ENCODE data around the gene CELF1. TPM values are rescaled to one million over a fixed set of nuclear protein-coding genes. Genes with fewer than 3 reads are reported as not detected.

Gene CELF1
- total and polyA plus RNA-seq, 7 experiments from 2014 or later: 41.1 to 148 (median 117) TPM

GRCh38 chr11:47498584-47499152 lies 54.3 kb downstream of the CELF1 start:
- CTCF ChIA-PET: interaction anchor here (0.6 kb wide), 1 partner anchor 613 kb away, joined by 3 read pairs; no protein-coding TSS in a partner anchor
- Histone ChIP-seq H3K36me3 (ENCODE audit: control insufficient read depth in 2 of 3, insufficient read depth in 3 of 3, low read length in 3 of 3) (peaks cover 0 to 31% (median 8%) of the 10 kb centered on the region in 3 experiments), H3K9me3 (ENCODE audit: control insufficient read depth in 2 of 3, low read length in 3 of 3) (no peaks in the 10 kb centered on the region), H3K27ac (ENCODE audit: low read depth, low read length) (no peak overlapping the region), H3K27me3 (ENCODE audit: control insufficient read depth in 2 of 2, insufficient read depth in 2 of 2, low read length in 2 of 2) (no peaks in the 10 kb centered on the region), H3K4me1 (ENCODE audit: control insufficient read depth in 2 of 2, insufficient read depth in 2 of 2, low read length in 2 of 2) (peaks cover 0 to 9% of the 10 kb centered on the region in 2 donors), H3K4me3 (ENCODE audit: low read length) (no peak overlapping the region)
- Mint-ChIP-seq H3K27ac (peak overlapping the region in 3 of 9 donors; percentile 25 to 56 (median 43)), H3K27me3 (no peaks in the 10 kb centered on the region), H3K4me3 (no peak overlapping the region), H3K4me1 (peaks cover 26 to 53% (median 40%) of the 10 kb centered on the region in 7 donors), H3K36me3 (peaks cover 0 to 28% (median 4%) of the 10 kb centered on the region in 5 donors), H3K9me3 (no peaks in the 10 kb centered on the region)
- no peak for ATAC-seq
- DNase-seq: no peak
- POLR2A ChIA-PET: interaction anchor here (1.7 kb wide), 1 partner anchor 80 kb away, joined by 4 read pairs; the partner anchor contains the start of genes KBTBD4 and NDUFS3
- intact Hi-C loops (cut with micrococcal nuclease): no loop called here

GRCh38 chr11:47498149-47498548 lies 54.8 kb downstream of the CELF1 start:
- H3K4me1 ChIP-seq (ENCODE audit: control insufficient read depth in 2 of 2, insufficient read depth in 2 of 2, low read length in 2 of 2): peaks cover 0 to 9% of the 10 kb centered on the region in 2 donors
- ATAC-seq: no peak
- Mint-ChIP-seq H3K36me3 (peaks cover 0 to 30% (median 5%) of the 10 kb centered on the region in 5 donors), H3K4me1 (peaks cover 24 to 48% (median 38%) of the 10 kb centered on the region in 7 donors), H3K9me3 (no peaks in the 10 kb centered on the region), H3K27me3 (no peaks in the 10 kb centered on the region), H3K27ac (peak overlapping the region in 4 of 9 donors; percentile 15 to 79 (median 60)), H3K4me3 (no peak overlapping the region)
- no peak overlapping the region for H3K27ac ChIP-seq (ENCODE audit: low read depth, low read length)
- H3K27me3 ChIP-seq (ENCODE audit: control insufficient read depth in 2 of 2, insufficient read depth in 2 of 2, low read length in 2 of 2): no peaks in the 10 kb centered on the region
- H3K4me3 ChIP-seq (ENCODE audit: low read length): no peak overlapping the region
- intact Hi-C loops (cut with micrococcal nuclease): no loop called here
- DNase-seq: no peak
- H3K36me3 ChIP-seq (ENCODE audit: control insufficient read depth in 2 of 3, insufficient read depth in 3 of 3, low read length in 3 of 3): peaks cover 0 to 31% (median 8%) of the 10 kb centered on the region in 3 experiments
- H3K9me3 ChIP-seq (ENCODE audit: control insufficient read depth in 2 of 3, low read length in 3 of 3): no peaks in the 10 kb centered on the region
- CTCF ChIA-PET: interaction anchor here (0.6 kb wide), 1 partner anchor 613 kb away, joined by 3 read pairs; no protein-coding TSS in a partner anchor
- POLR2A ChIA-PET: interaction anchor here (1.7 kb wide), 1 partner anchor 81 kb away, joined by 4 read pairs; the partner anchor contains the start of genes KBTBD4 and NDUFS3

- Histone ChIP-seq H3K27me3 (ENCODE audit: control insufficient read depth in 2 of 2, insufficient read depth in 2 of 2, low read length in 2 of 2) (no peaks in the 10 kb centered on the region), H3K27ac (ENCODE audit: low read depth, low read length) (no peak overlapping the region), H3K36me3 (ENCODE audit: control insufficient read depth in 2 of 3, insufficient read depth in 3 of 3, low read length in 3 of 3) (peaks cover 0 to 31% (median 8%) of the 10 kb centered on the region in 3 experiments), H3K9me3 (ENCODE audit: control insufficient read depth in 2 of 3, low read length in 3 of 3) (no peaks in the 10 kb centered on the region), H3K4me3 (ENCODE audit: low read length) (no peak overlapping the region), H3K4me1 (ENCODE audit: control insufficient read depth in 2 of 2, insufficient read depth in 2 of 2, low read length in 2 of 2) (peaks cover 0 to 9% of the 10 kb centered on the region in 2 donors)
- no peaks in the 10 kb centered on the region for H3K27me3 Mint-ChIP-seq
- DNase-seq (no peak), ATAC-seq (no peak)
- POLR2A ChIA-PET: no interaction called here
- no peak overlapping the region for H3K27ac Mint-ChIP-seq
- intact Hi-C loops (cut with micrococcal nuclease): no loop called here
- H3K36me3 Mint-ChIP-seq: peaks cover 3 to 22% (median 10%) of the 10 kb centered on the region in 5 donors
- no peak overlapping the region for H3K4me3 Mint-ChIP-seq
- no peaks in the 10 kb centered on the region for H3K9me3 Mint-ChIP-seq
- CTCF ChIA-PET: no interaction called here
- H3K4me1 Mint-ChIP-seq: peaks cover 20 to 45% (median 33%) of the 10 kb centered on the region in 7 donors
Measured at GRCh38 chr11:47496808-47497207, 56.1 kb downstream of the CELF1 start.

- no peaks in the 10 kb centered on the region for H3K9me3 Mint-ChIP-seq
- Histone ChIP-seq H3K4me1 (ENCODE audit: control insufficient read depth in 2 of 2, insufficient read depth in 2 of 2, low read length in 2 of 2) (peaks cover 0 to 9% of the 10 kb centered on the region in 2 donors), H3K27ac (ENCODE audit: low read depth, low read length) (no peak overlapping the region), H3K27me3 (ENCODE audit: control insufficient read depth in 2 of 2, insufficient read depth in 2 of 2, low read length in 2 of 2) (no peaks in the 10 kb centered on the region), H3K4me3 (ENCODE audit: low read length) (no peak overlapping the region), H3K9me3 (ENCODE audit: control insufficient read depth in 2 of 3, low read length in 3 of 3) (no peaks in the 10 kb centered on the region), H3K36me3 (ENCODE audit: control insufficient read depth in 2 of 3, insufficient read depth in 3 of 3, low read length in 3 of 3) (peaks cover 0 to 31% (median 8%) of the 10 kb centered on the region in 3 experiments)
- H3K27ac Mint-ChIP-seq: no peak overlapping the region
- POLR2A ChIA-PET: no interaction called here
- CTCF ChIA-PET: no interaction called here
- H3K4me1 Mint-ChIP-seq: peaks cover 20 to 45% (median 31%) of the 10 kb centered on the region in 7 donors
- peaks cover 3 to 19% (median 10%) of the 10 kb centered on the region in 5 donors for H3K36me3 Mint-ChIP-seq
- H3K4me3 Mint-ChIP-seq: no peak overlapping the region
- ATAC-seq (no peak), DNase-seq (no peak)
- intact Hi-C loops (cut with micrococcal nuclease): no loop called here
- no peaks in the 10 kb centered on the region for H3K27me3 Mint-ChIP-seq
Measured at GRCh38 chr11:47495856-47496217, 57.1 kb downstream of the CELF1 start.

- Histone ChIP-seq H3K36me3 (ENCODE audit: control insufficient read depth in 2 of 3, insufficient read depth in 3 of 3, low read length in 3 of 3) (peaks cover 0 to 31% (median 8%) of the 10 kb centered on the region in 3 experiments), H3K9me3 (ENCODE audit: control insufficient read depth in 2 of 3, low read length in 3 of 3) (no peaks in the 10 kb centered on the region), H3K27ac (ENCODE audit: low read depth, low read length) (no peak overlapping the region), H3K27me3 (ENCODE audit: control insufficient read depth in 2 of 2, insufficient read depth in 2 of 2, low read length in 2 of 2) (no peaks in the 10 kb centered on the region), H3K4me1 (ENCODE audit: control insufficient read depth in 2 of 2, insufficient read depth in 2 of 2, low read length in 2 of 2) (peaks cover 0 to 9% of the 10 kb centered on the region in 2 donors), H3K4me3 (ENCODE audit: low read length) (no peak overlapping the region)
- ATAC-seq: no peak
- peaks cover 18 to 39% (median 28%) of the 10 kb centered on the region in 7 donors for H3K4me1 Mint-ChIP-seq
- H3K27ac Mint-ChIP-seq: no peak overlapping the region
- DNase-seq: no peak
- peaks cover 3 to 14% (median 10%) of the 10 kb centered on the region in 5 donors for H3K36me3 Mint-ChIP-seq
- no peak overlapping the region for H3K4me3 Mint-ChIP-seq
- CTCF ChIA-PET: no interaction called here
- intact Hi-C loops (cut with micrococcal nuclease): no loop called here
- POLR2A ChIA-PET: no interaction called here
- H3K27me3 Mint-ChIP-seq: no peaks in the 10 kb centered on the region
- no peaks in the 10 kb centered on the region for H3K9me3 Mint-ChIP-seq
Measured at GRCh38 chr11:47495011-47495855, 57.7 kb downstream of the CELF1 start.

GRCh38 chr11:47489395-47489755 lies 63.6 kb downstream of the CELF1 start:
- H3K9me3 ChIP-seq (ENCODE audit: control insufficient read depth in 2 of 3, low read length in 3 of 3): no peaks in the 10 kb centered on the region
- Mint-ChIP-seq H3K27me3 (no peaks in the 10 kb centered on the region), H3K27ac (peak overlapping the region in 7 of 9 donors; percentile 3 to 49 (median 37)), H3K9me3 (no peaks in the 10 kb centered on the region), H3K4me3 (no peak overlapping the region), H3K4me1 (peaks cover 5 to 26% (median 19%) of the 10 kb centered on the region in 7 donors), H3K36me3 (peaks cover 3 to 35% (median 23%) of the 10 kb centered on the region in 5 donors)
- no peaks in the 10 kb centered on the region for H3K4me1 ChIP-seq (ENCODE audit: control insufficient read depth in 2 of 2, insufficient read depth in 2 of 2, low read length in 2 of 2)
- H3K4me3 ChIP-seq (ENCODE audit: low read length): no peak overlapping the region
- CTCF ChIA-PET: no interaction called here
- POLR2A ChIA-PET: no interaction called here
- ATAC-seq (no peak), DNase-seq (no peak)
- peak overlapping the region; percentile 5 for H3K27ac ChIP-seq (ENCODE audit: low read depth, low read length)
- peaks cover 7 to 42% (median 13%) of the 10 kb centered on the region in 3 experiments for H3K36me3 ChIP-seq (ENCODE audit: control insufficient read depth in 2 of 3, insufficient read depth in 3 of 3, low read length in 3 of 3)
- intact Hi-C loops (cut with micrococcal nuclease): loop anchor here in 1 of 2 donors (5.0 kb wide), 1 partner anchor 33 kb away; no protein-coding TSS in a partner anchor
- H3K27me3 ChIP-seq (ENCODE audit: control insufficient read depth in 2 of 2, insufficient read depth in 2 of 2, low read length in 2 of 2): no peaks in the 10 kb centered on the region
